Mesendoderm (in vitro differentiated cells): ENCODE results near the gene RNF187.

Experiments
- DNase-seq: peaks from one replicate; pipeline ENCODE4 v3.0.0; 2013
- H2AK5ac ChIP-seq: 2 replicates; pipeline ENCODE4 v1.6.1; 2013; ENCODE audit warnings: low read length, inconsistent platforms
- H2BK120ac ChIP-seq: 2 replicates; pipeline ENCODE4 v1.6.1; 2013; ENCODE audit warnings: low read depth, mild to moderate bottlenecking, low read length, moderate library complexity, mixed read lengths
- H2BK15ac ChIP-seq: replicated peaks from 2 replicates; pipeline ENCODE4 v1.6.1; 2013; ENCODE audit warnings: low read depth, mild to moderate bottlenecking, moderate library complexity
- H2BK5ac ChIP-seq: 2 replicates; pipeline ENCODE4 v1.6.1; 2013; ENCODE audit warnings: low read length, inconsistent platforms
- H3K18ac ChIP-seq: 2 replicates; pipeline ENCODE4 v1.6.1; 2013; ENCODE audit warnings: mild to moderate bottlenecking, low read length, mixed read lengths
- H3K23ac ChIP-seq: one replicate; pipeline ENCODE4 v1.6.1; 2013; ENCODE audit warnings: low read length
- H3K27ac ChIP-seq: 2 replicates; pipeline ENCODE4 v1.5.1; 2013; ENCODE audit warnings: low read depth, mild to moderate bottlenecking, inconsistent platforms, low read length, moderate library complexity
- H3K27me3 ChIP-seq: 2 replicates; pipeline ENCODE4 v1.6.1; 2013; ENCODE audit warnings: low read length, control low read depth, mild to moderate bottlenecking, inconsistent platforms; ENCODE audit not compliant: insufficient read depth, poor library complexity
- H3K36me3 ChIP-seq: 2 replicates; pipeline ENCODE4 v1.6.1; 2013; ENCODE audit warnings: low read length, inconsistent platforms; ENCODE audit not compliant: control insufficient read depth, insufficient read depth
- H3K4ac ChIP-seq: one replicate; pipeline ENCODE4 v1.6.1; 2013; ENCODE audit warnings: low read depth, mild to moderate bottlenecking, low read length, moderate library complexity
- H3K4me1 ChIP-seq: 2 replicates; pipeline ENCODE4 v1.6.1; 2013; ENCODE audit warnings: low read depth, low read length, inconsistent platforms; ENCODE audit not compliant: control insufficient read depth
- H3K4me2 ChIP-seq: 2 replicates; pipeline ENCODE4 v1.6.1; 2013; ENCODE audit warnings: low read length
- H3K4me3 ChIP-seq: 2 replicates; pipeline ENCODE4 v1.5.1; 2013; ENCODE audit warnings: mild to moderate bottlenecking, low read length
- H3K56ac ChIP-seq: one replicate; pipeline ENCODE4 v1.6.1; 2013; ENCODE audit warnings: low read length
- H3K79me1 ChIP-seq: 2 replicates; pipeline ENCODE4 v1.6.1; 2013; ENCODE audit warnings: low read length, inconsistent platforms
- H3K79me2 ChIP-seq: 2 replicates; pipeline ENCODE4 v1.6.1; 2013; ENCODE audit warnings: mild to moderate bottlenecking, low read length; ENCODE audit not compliant: control insufficient read depth, insufficient read depth
- H3K9ac ChIP-seq: 2 replicates; pipeline ENCODE4 v1.6.1; 2013; ENCODE audit warnings: low read length, inconsistent platforms
- H4K5ac ChIP-seq: one replicate; pipeline ENCODE4 v1.6.1; 2013; ENCODE audit warnings: low read length
- H4K8ac ChIP-seq: one replicate; pipeline ENCODE4 v1.6.1; 2013; ENCODE audit warnings: low read depth, mild to moderate bottlenecking, control low read depth, low read length, moderate library complexity
- WGBS: extraction: QIAGEN DNeasy Blood & Tissue Kit; methylation state at CpG from one replicate; pipeline ENCODE4 v1.1.7; 2013; ENCODE audit warnings: low lambda C conversion rate, missing lambda C conversion rate; ENCODE audit not compliant: insufficient coverage; ENCODE audit errors: extremely low coverage; 5-methylcytosine and 5-hydroxymethylcytosine counted together
- small RNA-seq: library from polyadenylated mRNA; stranded (forward); fragments of <200 nt; extraction: miRNeasy Mini kit (QIAGEN cat#:217004); gene quantifications from one replicate; pipeline ENCODE3, GENCODE V24; 2013; ENCODE audit not compliant: insufficient read depth

The RNF187 gene

DNA sequence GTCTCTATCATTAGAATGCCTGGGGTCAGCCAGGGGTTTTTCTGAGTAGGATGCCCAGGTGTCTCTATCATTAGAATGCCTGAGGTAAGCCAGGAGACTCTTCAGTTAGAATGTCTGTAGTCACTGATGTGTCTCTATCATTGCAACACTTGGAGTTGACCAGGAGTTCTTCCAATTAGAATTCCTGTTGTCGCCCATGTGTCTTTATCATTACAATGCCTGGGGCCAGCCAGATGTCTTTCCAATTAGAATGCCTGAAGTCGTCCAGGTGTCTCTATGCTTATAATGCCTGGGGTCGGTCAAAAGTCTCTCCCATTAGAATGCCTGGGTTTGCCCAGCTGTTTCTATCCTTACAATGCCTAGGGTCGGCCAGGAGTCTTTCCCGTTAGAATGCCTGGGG is 55.8 kb downstream of the RNF187 start:
- Histone ChIP-seq H3K79me1 (no peaks in the 10 kb centered on the region), H3K4me2 (no peak overlapping the region), H3K4me1 (no peaks in the 10 kb centered on the region), H4K5ac (no peak overlapping the region), H2BK120ac (no peak overlapping the region), H2AK5ac (no peak overlapping the region), H4K8ac (no peak overlapping the region), H2BK15ac (no peak overlapping the region), H3K27me3 (no peaks in the 10 kb centered on the region), H3K9ac (no peak overlapping the region), H3K4me3 (no peak overlapping the region), H3K23ac (no peak overlapping the region), H2BK5ac (no peak overlapping the region), H3K27ac (no peak overlapping the region), H3K4ac (no peak overlapping the region), H3K36me3 (no peaks in the 10 kb centered on the region), H3K56ac (no peak overlapping the region), H3K18ac (no peak overlapping the region), H3K79me2 (no peaks in the 10 kb centered on the region)
- no peak for DNase-seq
- no CpG with 5 or more reads among the region's 5 CpGs for WGBS

DNA sequence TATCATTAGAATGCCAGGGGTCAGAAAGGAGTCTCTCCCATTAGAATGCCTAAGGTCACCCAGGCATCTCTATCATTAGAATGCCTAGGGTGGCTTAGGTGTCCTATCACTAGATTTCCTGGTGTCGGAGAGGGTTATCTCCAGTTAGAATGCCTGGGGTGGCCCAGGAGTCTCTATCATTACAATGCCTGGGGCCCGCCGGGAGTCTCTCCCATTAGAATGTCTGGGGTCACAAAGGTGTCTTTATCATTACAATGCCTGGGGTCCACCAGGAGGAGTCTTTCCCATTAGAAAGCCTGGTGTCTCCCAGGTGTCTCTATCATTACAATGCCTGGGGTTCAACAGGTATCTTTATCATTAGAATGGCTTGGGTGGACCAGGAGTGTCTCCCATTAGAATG is 56.2 kb downstream of the RNF187 start:
- no peak overlapping the region for H2AK5ac ChIP-seq
- no peak for DNase-seq
- H3K4me3 ChIP-seq = no peak overlapping the region
- H3K79me2 ChIP-seq = no peaks in the 10 kb centered on the region
- no peak overlapping the region for H3K4ac ChIP-seq
- no peak overlapping the region for H2BK5ac ChIP-seq
- H3K79me1 ChIP-seq = no peaks in the 10 kb centered on the region
- no peak overlapping the region for H3K23ac ChIP-seq
- no peaks in the 10 kb centered on the region for H3K27me3 ChIP-seq
- no peak overlapping the region for H3K56ac ChIP-seq
- no peak overlapping the region for H2BK120ac ChIP-seq
- WGBS = no CpG with 5 or more reads among the region's 3 CpGs
- H3K27ac ChIP-seq = no peak overlapping the region
- H4K8ac ChIP-seq = no peak overlapping the region
- H3K4me2 ChIP-seq = no peak overlapping the region
- no peaks in the 10 kb centered on the region for H3K4me1 ChIP-seq
- H4K5ac ChIP-seq = no peak overlapping the region
- H3K36me3 ChIP-seq = no peaks in the 10 kb centered on the region
- H3K18ac ChIP-seq = no peak overlapping the region
- H2BK15ac ChIP-seq = no peak overlapping the region
- H3K9ac ChIP-seq = no peak overlapping the region

DNA sequence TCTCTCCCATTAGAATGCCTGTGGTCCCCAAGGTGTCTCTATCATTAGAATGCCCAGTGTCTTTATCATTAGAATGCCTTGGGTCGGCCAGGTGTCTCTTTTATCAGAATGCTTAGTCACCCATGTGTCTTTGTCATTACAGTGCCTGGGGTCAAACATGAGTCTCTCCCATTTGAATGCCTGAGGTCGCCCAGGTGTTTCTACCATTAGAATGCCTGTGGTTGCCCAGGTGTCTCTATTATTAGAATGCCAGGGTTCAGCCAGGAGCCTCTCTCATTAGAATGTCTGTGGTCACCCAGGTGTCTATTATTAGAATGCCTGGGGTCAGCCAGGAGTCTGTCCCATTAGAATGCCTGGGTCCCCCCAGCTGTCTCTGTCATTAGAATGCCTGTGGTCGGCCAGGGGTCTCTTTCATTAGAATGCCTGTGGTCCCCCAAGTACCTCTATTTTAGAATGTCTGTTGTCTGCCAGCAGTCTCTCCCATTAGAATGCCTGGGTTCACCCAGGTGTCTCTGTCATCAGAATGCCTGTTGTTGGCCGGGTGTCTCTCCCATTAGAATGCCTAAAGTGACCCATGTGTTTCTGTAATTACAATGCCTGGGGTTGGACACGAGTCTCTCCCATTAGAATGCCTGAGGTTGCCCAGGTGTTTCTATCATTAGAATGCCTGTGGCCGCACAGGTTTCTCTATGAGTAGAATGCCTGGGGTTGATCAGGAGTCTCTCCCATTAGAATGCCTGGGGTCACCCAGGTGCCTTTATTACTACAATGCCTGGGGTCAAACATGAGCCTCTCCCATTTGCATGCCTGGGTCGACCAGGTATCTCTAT is 57.1 kb downstream of the RNF187 start:
- Histone ChIP-seq H4K8ac (no peak overlapping the region), H3K23ac (no peak overlapping the region), H3K56ac (no peak overlapping the region), H3K4ac (no peak overlapping the region), H3K9ac (no peak overlapping the region), H2BK15ac (no peak overlapping the region), H2BK120ac (no peak overlapping the region), H2AK5ac (no peak overlapping the region), H3K4me3 (no peak overlapping the region), H4K5ac (no peak overlapping the region), H3K4me2 (no peak overlapping the region), H3K18ac (no peak overlapping the region), H3K79me1 (no peaks in the 10 kb centered on the region), H3K27me3 (no peaks in the 10 kb centered on the region), H3K79me2 (no peaks in the 10 kb centered on the region), H3K4me1 (no peaks in the 10 kb centered on the region), H3K27ac (no peak overlapping the region), H2BK5ac (no peak overlapping the region), H3K36me3 (no peaks in the 10 kb centered on the region)
- WGBS = no CpG with 5 or more reads among the region's 7 CpGs
- no peak for DNase-seq

DNA sequence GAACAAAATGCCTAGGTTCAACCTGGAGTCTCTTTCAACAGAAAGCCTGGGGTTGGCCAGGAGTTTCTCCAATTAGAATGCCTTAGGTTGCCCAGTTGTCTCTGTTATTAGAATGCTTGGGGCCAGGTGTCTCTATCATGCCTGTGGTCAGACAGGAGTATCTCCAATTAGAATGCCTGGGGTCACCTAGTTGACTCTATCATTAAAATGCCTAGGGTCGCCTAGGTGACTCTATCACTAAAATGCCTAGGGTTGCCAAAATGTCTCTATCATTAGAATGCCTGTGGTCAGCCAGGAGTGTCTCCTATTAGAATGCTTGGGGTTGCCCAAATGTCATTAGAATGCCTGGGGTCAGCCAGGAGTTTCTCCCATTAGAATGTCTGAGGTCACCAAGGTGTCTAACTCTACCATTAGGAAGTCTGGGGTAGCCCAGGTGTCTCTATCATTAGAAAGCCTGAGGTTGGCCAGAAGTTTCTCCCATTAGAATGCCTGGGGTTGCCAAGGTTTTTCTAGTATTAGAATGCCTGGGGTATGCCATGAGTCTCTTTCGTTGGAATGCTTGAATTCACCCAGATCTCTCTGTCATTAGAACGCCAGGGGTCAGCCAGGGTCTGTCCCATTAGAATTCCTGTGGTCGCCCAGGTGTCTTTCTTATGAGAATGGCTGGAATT is 57.9 kb downstream of the RNF187 start:
- no peak overlapping the region for H3K27ac ChIP-seq
- no peak overlapping the region for H2BK120ac ChIP-seq
- H3K56ac ChIP-seq = no peak overlapping the region
- no peak overlapping the region for H3K18ac ChIP-seq
- H3K79me1 ChIP-seq = no peaks in the 10 kb centered on the region
- H3K4me2 ChIP-seq = no peak overlapping the region
- no peak overlapping the region for H3K23ac ChIP-seq
- no peak overlapping the region for H2BK15ac ChIP-seq
- H3K9ac ChIP-seq = no peak overlapping the region
- WGBS = no CpG with 5 or more reads among the region's 4 CpGs
- no peak overlapping the region for H3K4ac ChIP-seq
- no peak overlapping the region for H4K5ac ChIP-seq
- no peaks in the 10 kb centered on the region for H3K79me2 ChIP-seq
- no peaks in the 10 kb centered on the region for H3K36me3 ChIP-seq
- no peak for DNase-seq
- H3K4me1 ChIP-seq = no peaks in the 10 kb centered on the region
- H2BK5ac ChIP-seq = no peak overlapping the region
- H2AK5ac ChIP-seq = no peak overlapping the region
- H3K4me3 ChIP-seq = no peak overlapping the region
- no peaks in the 10 kb centered on the region for H3K27me3 ChIP-seq
- H4K8ac ChIP-seq = no peak overlapping the region

Small RNA genes lying within 50 kb of the gene (small RNA-seq; reads per million reads assigned to genes)
- 0.54 reads per million for gene MIR4666A
